H1 (cell line): ENCODE data around the gene TNFRSF6B. TPM values are rescaled to one million over a fixed set of nuclear protein-coding genes. Genes with fewer than 3 reads are reported as not detected.

Source experiments
- CTCF ChIA-PET: fragments of 300-600 bp; sonication (Branson Sonifier 250); formaldehyde crosslinking; loops from one replicate; lab custom pipeline; 2021; ENCODE audit not compliant: partially characterized antibody; lab: Charles Lee
- POLR2A ChIA-PET: fragments of 300-600 bp; sonication (Branson Sonifier 250); formaldehyde crosslinking; loops from one replicate; lab custom pipeline; 2021; ENCODE audit warnings: inconsistent platforms; ENCODE audit not compliant: partially characterized antibody; lab: Charles Lee
- DNase-seq, 2 experiments: peaks; one replicate each; pipeline versions ENCODE4 v3.0.0 to v3.0.0-alpha.2; 2010 to 2022; ENCODE audit warnings: low spot score in 2 of 2, low read depth in 1 of 2, mixed read lengths in 1 of 2
- FAIRE-seq: peaks from 2 replicates; lab custom pipeline; 2011; peaks lifted over from hg19 to GRCh38; lab: Jason Lieb, UNC
- H2AFZ ChIP-seq: 2 replicates; pipeline ENCODE4 v1.8.1; 2012; ENCODE audit warnings: low read length, inconsistent platforms
- H2AK5ac ChIP-seq: 2 replicates; pipeline ENCODE4 v1.6.1; 2013; ENCODE audit warnings: low read depth, low read length
- H2BK120ac ChIP-seq: replicated peaks from 2 replicates; pipeline ENCODE3; 2013; ENCODE audit warnings: low read depth, low read length, inconsistent platforms
- H2BK12ac ChIP-seq: 2 replicates; pipeline ENCODE4 v1.6.1; 2013; ENCODE audit warnings: low read depth, low read length
- H2BK15ac ChIP-seq: 2 replicates; pipeline ENCODE4 v1.6.1; 2013; ENCODE audit warnings: low read length
- H2BK20ac ChIP-seq: 2 replicates; pipeline ENCODE4 v1.6.1; 2013; ENCODE audit warnings: low read length
- H2BK5ac ChIP-seq: 2 replicates; pipeline ENCODE4 v1.6.1; 2013; ENCODE audit warnings: low read depth, low read length
- H3K14ac ChIP-seq: 2 replicates; pipeline ENCODE4 v1.6.1; 2013; ENCODE audit warnings: inconsistent platforms; ENCODE audit not compliant: insufficient read length
- H3K18ac ChIP-seq: 2 replicates; pipeline ENCODE4 v1.6.1; 2013; ENCODE audit warnings: low read length; ENCODE audit errors: extremely low read depth
- H3K23ac ChIP-seq: 2 replicates; pipeline ENCODE4 v1.6.1; 2013; ENCODE audit warnings: inconsistent platforms; ENCODE audit not compliant: insufficient read length
- H3K23me2 ChIP-seq: 2 replicates; pipeline ENCODE4 v1.6.1; 2013; ENCODE audit warnings: low read depth, low read length
- H3K27ac ChIP-seq: 2 replicates; pipeline ENCODE4 v1.6.1; 2011; ENCODE audit warnings: low read depth, low read length, inconsistent platforms
- H3K27me3 ChIP-seq, 4 experiments: replicated peaks in 1 of 4; 1 replicate in 1 of 4; 2 replicates in 3 of 4; pipeline versions ENCODE4 v1.6.1 to v1.8.1; 2011 to 2013; ENCODE audit warnings: low read length in 3 of 4, mild to moderate bottlenecking in 3 of 4, inconsistent platforms in 2 of 4, mixed read lengths in 2 of 4, moderate library complexity in 1 of 4; ENCODE audit not compliant: control insufficient read depth in 3 of 4, insufficient read depth in 3 of 4; ENCODE audit errors: extremely low read depth in 1 of 4
- H3K36me3 ChIP-seq, 4 experiments: 2 replicates each; pipeline versions ENCODE4 v1.6.1 to v1.8.1; 2011 to 2013; ENCODE audit warnings: mild to moderate bottlenecking in 4 of 4, low read length in 3 of 4, moderate library complexity in 2 of 4, control low read depth in 1 of 4, inconsistent platforms in 1 of 4; ENCODE audit not compliant: insufficient read depth in 4 of 4, control insufficient read depth in 2 of 4
- H3K4ac ChIP-seq: replicated peaks from 2 replicates; pipeline ENCODE3; 2013; ENCODE audit warnings: low read length, low read depth, mixed read lengths, inconsistent platforms; ENCODE audit not compliant: insufficient read length
- H3K4me1 ChIP-seq, 4 experiments: replicated peaks in 1 of 4; 1 replicate in 1 of 4; 2 replicates in 3 of 4; pipeline versions ENCODE4 v1.6.1 to v1.8.1; 2011 to 2013; ENCODE audit warnings: low read length in 3 of 4, inconsistent platforms in 2 of 4, mixed read lengths in 1 of 4; ENCODE audit not compliant: insufficient read depth in 4 of 4, control insufficient read depth in 3 of 4
- H3K4me2 ChIP-seq, 2 experiments: 2 replicates each; pipeline versions ENCODE4 v1.6.1 to v1.8.1; 2011 to 2013; ENCODE audit warnings: low read depth in 2 of 2, low read length in 2 of 2, control low read depth in 1 of 2, inconsistent platforms in 1 of 2, mild to moderate bottlenecking in 1 of 2; ENCODE audit not compliant: insufficient read depth in 1 of 2
- H3K4me3 ChIP-seq, 4 experiments: fragments of 200-600, 300-600 bp in 1 of 4; sonication (generic), shearing (Covaris generic), sonication (Bioruptor Twin) in 1 of 4; 2 replicates each; pipeline versions ENCODE4 v1.5.1 to v1.8.1; 2011 to 2016; ENCODE audit warnings: low read length in 4 of 4, low read depth in 3 of 4, control low read depth in 2 of 4, inconsistent platforms in 2 of 4, mild to moderate bottlenecking in 2 of 4, mixed read lengths in 1 of 4, moderate library complexity in 1 of 4; ENCODE audit not compliant: insufficient read depth in 2 of 4; ENCODE audit errors: extremely low read depth in 1 of 4
- H3K56ac ChIP-seq: replicated peaks from 2 replicates; pipeline ENCODE3; 2013; ENCODE audit warnings: low read depth, mild to moderate bottlenecking, mixed read lengths, low read length, inconsistent platforms; ENCODE audit not compliant: insufficient read length
- H3K79me1 ChIP-seq: 2 replicates; pipeline ENCODE4 v1.6.1; 2013; ENCODE audit warnings: low read depth, low read length, control low read depth
- H3K79me2 ChIP-seq, 2 experiments: 2 replicates each; pipeline versions ENCODE4 v1.6.1 to v1.8.1; 2012 to 2013; ENCODE audit warnings: low read length in 2 of 2, mild to moderate bottlenecking in 2 of 2, inconsistent platforms in 1 of 2; ENCODE audit not compliant: insufficient read depth in 2 of 2, control insufficient read depth in 1 of 2
- H3K9ac ChIP-seq, 4 experiments: replicated peaks in 1 of 4; 1 replicate in 1 of 4; 2 replicates in 3 of 4; pipeline versions ENCODE4 v1.6.1 to v1.8.1; 2011 to 2013; ENCODE audit warnings: low read depth in 3 of 4, low read length in 3 of 4, control low read depth in 2 of 4, mild to moderate bottlenecking in 2 of 4, moderate library complexity in 2 of 4, inconsistent platforms in 1 of 4; ENCODE audit errors: extremely low read depth in 1 of 4
- H3K9me3 ChIP-seq, 2 experiments: 2 replicates each; pipeline versions ENCODE4 v1.6.1 to v1.8.1; 2012 to 2013; ENCODE audit warnings: mild to moderate bottlenecking in 2 of 2, moderate library complexity in 2 of 2, control low read depth in 1 of 2, inconsistent platforms in 1 of 2, low read depth in 1 of 2, low read length in 1 of 2, mixed read lengths in 1 of 2; ENCODE audit not compliant: insufficient read depth in 2 of 2
- H4K20me1 ChIP-seq, 2 experiments: replicated peaks in 1 of 2; 2 replicates each; pipeline versions ENCODE3 to v1.8.1; 2011 to 2013; ENCODE audit warnings: inconsistent platforms in 2 of 2, low read length in 2 of 2, mild to moderate bottlenecking in 1 of 2; ENCODE audit not compliant: insufficient read depth in 2 of 2, control insufficient read depth in 1 of 2
- H4K5ac ChIP-seq: 2 replicates; pipeline ENCODE4 v1.6.1; 2013; ENCODE audit warnings: low read length, low read depth, mixed read lengths, inconsistent platforms; ENCODE audit not compliant: insufficient read length
- H4K8ac ChIP-seq: 2 replicates; pipeline ENCODE4 v1.8.0; 2013; ENCODE audit warnings: mild to moderate bottlenecking, moderate library complexity, low read length, inconsistent platforms; ENCODE audit not compliant: insufficient read depth; ENCODE audit errors: extremely low read depth
- H4K91ac ChIP-seq: replicated peaks from 2 replicates; pipeline ENCODE3; 2013; ENCODE audit warnings: low read length, mixed read lengths, inconsistent platforms; ENCODE audit not compliant: insufficient read length
- WGBS, 2 experiments: shearing (Covaris generic) in 1 of 2; methylation state at CpG; one replicate each; pipeline versions ENCODE4 v1.1.6 to v1.1.7; 2013 to 2015; ENCODE audit warnings: low lambda C conversion rate in 2 of 2, mixed read lengths in 2 of 2, inconsistent platforms in 1 of 2, low coverage in 1 of 2, missing lambda C conversion rate in 1 of 2; ENCODE audit not compliant: insufficient replicate concordance in 2 of 2, insufficient coverage in 1 of 2, insufficient read length in 1 of 2; ENCODE audit errors: extremely low coverage in 1 of 2, missing lambda C conversion rate in 1 of 2; 5-methylcytosine and 5-hydroxymethylcytosine counted together
- polyA plus RNA-seq, 7 experiments: library from polyadenylated mRNA; depleted of rRNA in 3 of 7; stranded (reverse) in 5 of 7; unstranded in 2 of 7; fragments of >200 nt in 5 of 7; fragments of 200-250 nt in 2 of 7; gene quantifications; 1 replicate in 5 of 7; 2 replicates in 1 of 7; 4 replicates in 1 of 7; pipeline versions ENCODE4 v1.2.1 to v1.2.3, GENCODE V29; 2011 to 2013; ENCODE audit warnings: missing spikeins in 2 of 7, mixed read lengths in 2 of 7
- total RNA-seq: library from RNA; stranded (reverse); fragmentation: NEBNext Ultra II Directional; extraction: Animal tissue kit (Norgen Biotek cat#: 25700); gene quantifications from 2 replicates; pipeline ENCODE4 v1.2.1, GENCODE V29; 2021
- TF ChIP-seq, protein P1 (sequence below): IDR thresholded peaks from 2 replicates; pipeline ENCODE4 v1.6.1; 2012; ENCODE audit warnings: low read length, inconsistent platforms

The TNFRSF6B gene
- total and polyA plus RNA-seq, 2 of the 8 experiments (the other 6 are each of a cell fraction or from before 2014, with no cell fraction given): 3.1 TPM; not detected in 1

DNA sequence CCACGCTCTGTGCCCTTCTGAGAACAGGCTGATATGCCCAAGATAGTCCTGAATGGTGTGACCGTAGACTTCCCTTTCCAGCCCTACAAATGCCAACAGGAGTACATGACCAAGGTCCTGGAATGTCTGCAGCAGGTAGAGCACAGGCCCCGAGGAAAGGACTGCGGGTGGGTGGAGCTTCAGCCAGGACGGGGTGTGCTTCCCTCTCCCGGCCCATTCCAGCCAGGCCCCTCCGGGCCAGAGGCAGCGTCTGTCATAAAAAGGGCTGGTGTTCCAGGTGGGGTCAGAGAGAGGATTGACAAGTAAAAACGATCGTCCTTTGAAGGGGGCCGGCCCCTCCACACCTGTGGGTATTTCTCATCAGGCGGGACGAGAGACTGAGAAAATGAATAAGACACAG lies 37.1 kb upstream of the TNFRSF6B start:
- Histone ChIP-seq H3K18ac (no peak overlapping the region), H3K23ac (no peak overlapping the region), H3K23me2 (peaks cover 9% of the 10 kb centered on the region), H2AFZ (no peak overlapping the region), H3K4me3 (peak overlapping the region; percentile 75 to 96 (median 84); a peak in 7 of 8 replicates), H3K79me2 (peaks cover 0 to 9% of the 10 kb centered on the region in 2 experiments; a peak in 1 of 4 replicates), H4K20me1 (peaks cover 5 to 8% of the 10 kb centered on the region in 2 experiments), H4K91ac (no peak overlapping the region), H3K36me3 (peaks cover 0 to 15% (median 4%) of the 10 kb centered on the region in 4 experiments; a peak in 4 of 8 replicates), H4K5ac (no peak overlapping the region), H2AK5ac (no peak overlapping the region), H3K4ac (no peak overlapping the region), H2BK15ac (no peak overlapping the region), H3K9ac (peak overlapping the region in 1 of 4 experiments; percentile 44; a peak in 1 of 7 replicates), H3K79me1 (no peaks in the 10 kb centered on the region; the same call in 1 of the 2 replicates), H3K4me2 (peak overlapping the region; percentile 76 to 81), H3K4me1 (peaks cover 0 to 12% (median 10%) of the 10 kb centered on the region in 4 experiments; a peak in 6 of 7 replicates), H3K14ac (no peak overlapping the region), H2BK20ac (no peak overlapping the region), H2BK12ac (0 out of 2 replicates have a peak overlapping the region, but pooled peaks have one; percentile 27), H2BK120ac (no peak overlapping the region), H2BK5ac (no peak overlapping the region; the same call in 1 of the 2 replicates), H3K27ac (no peak overlapping the region), H3K9me3 (no peaks in the 10 kb centered on the region), H4K8ac (no peak overlapping the region; the same call in 1 of the 2 replicates), H3K56ac (no peak overlapping the region), H3K27me3 (no peaks in the 10 kb centered on the region)
- WGBS, 2 experiments: 75% methylated on average over 13 of the region's 13 CpGs; no CpG with 5 or more reads in 1 of the 2 experiments
- TF ChIP-seq, protein P1, sequence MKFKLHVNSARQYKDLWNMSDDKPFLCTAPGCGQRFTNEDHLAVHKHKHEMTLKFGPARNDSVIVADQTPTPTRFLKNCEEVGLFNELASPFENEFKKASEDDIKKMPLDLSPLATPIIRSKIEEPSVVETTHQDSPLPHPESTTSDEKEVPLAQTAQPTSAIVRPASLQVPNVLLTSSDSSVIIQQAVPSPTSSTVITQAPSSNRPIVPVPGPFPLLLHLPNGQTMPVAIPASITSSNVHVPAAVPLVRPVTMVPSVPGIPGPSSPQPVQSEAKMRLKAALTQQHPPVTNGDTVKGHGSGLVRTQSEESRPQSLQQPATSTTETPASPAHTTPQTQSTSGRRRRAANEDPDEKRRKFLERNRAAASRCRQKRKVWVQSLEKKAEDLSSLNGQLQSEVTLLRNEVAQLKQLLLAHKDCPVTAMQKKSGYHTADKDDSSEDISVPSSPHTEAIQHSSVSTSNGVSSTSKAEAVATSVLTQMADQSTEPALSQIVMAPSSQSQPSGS: no peak
- FAIRE-seq (no peak), DNase-seq (no peak)
- POLR2A ChIA-PET: interaction anchor here (1.3 to 1.5 kb wide), 4 partner anchors 37 to 199 kb away, joined by 3 to 10 read pairs (median 4); partner anchors contain the start of gene TNFRSF6B
- CTCF ChIA-PET: no interaction called here
